ENCODE results near the gene VPS37D. TPM values are rescaled to one million over a fixed set of nuclear protein-coding genes. Genes with fewer than 3 reads are reported as not detected.

VPS37D gene
- polyA plus RNA-seq, 4 donors = 7.0 to 18.1 (median 10.6) TPM

Other genes starting within 250 kb of the VPS37D start
- gene FZD9, start 234.1 kb upstream of the VPS37D start, polyA plus RNA-seq (ENCODE audit: insufficient read length in 4 of 4) = under 1 TPM; 0.35 to 0.60 (median 0.43) TPM
- 10 to 100 TPM; 66.7 to 80.1 (median 72.3) TPM for gene BAZ1B, start 145.5 kb upstream of the VPS37D start, polyA plus RNA-seq (ENCODE audit: insufficient read length in 4 of 4)
- 10 to 100 TPM; 30.9 to 45.2 (median 37.6) TPM for gene BCL7B, start 110.1 kb upstream of the VPS37D start, polyA plus RNA-seq (ENCODE audit: insufficient read length in 4 of 4)
- 10 to 100 TPM; 37.0 to 46.1 (median 42.2) TPM for gene TBL2, start 89.3 kb upstream of the VPS37D start, polyA plus RNA-seq (ENCODE audit: insufficient read length in 4 of 4)
- gene MLXIPL, start 43.3 kb upstream of the VPS37D start, polyA plus RNA-seq (ENCODE audit: insufficient read length in 4 of 4) = 1 to 10 TPM; 1.5 to 9.5 (median 3.4) TPM
- gene DNAJC30, start 15.6 kb downstream of the VPS37D start, polyA plus RNA-seq (ENCODE audit: insufficient read length in 4 of 4) = 10 to 100 TPM in 3 of 4 donors, 1 to 10 TPM in 1; 8.3 to 12.0 (median 11.1) TPM
- gene BUD23, start 15.8 kb downstream of the VPS37D start, polyA plus RNA-seq (ENCODE audit: insufficient read length in 4 of 4) = 10 to 100 TPM; 65.4 to 98.8 (median 80.8) TPM
- gene STX1A, start 51.8 kb downstream of the VPS37D start, polyA plus RNA-seq (ENCODE audit: insufficient read length in 4 of 4) = 10 to 100 TPM in 1 of 4 donors, 1 to 10 TPM in 3; 7.1 to 16.1 (median 7.6) TPM
- 10 to 100 TPM in 3 of 4 donors, 1 to 10 TPM in 1; 9.0 to 35.1 (median 24.6) TPM for gene ABHD11, start 71.0 kb downstream of the VPS37D start, polyA plus RNA-seq (ENCODE audit: insufficient read length in 4 of 4)
- gene CLDN3, start 102.4 kb downstream of the VPS37D start, polyA plus RNA-seq (ENCODE audit: insufficient read length in 4 of 4) = 10 to 100 TPM in 3 of 4 donors, 1 to 10 TPM in 1; 1.8 to 62.9 (median 28.5) TPM
- 100 to 1,000 TPM in 1 of 4 donors, 10 to 100 TPM in 2, 1 to 10 TPM in 1; 3.7 to 111 (median 66.3) TPM for gene CLDN4, start 163.2 kb downstream of the VPS37D start, polyA plus RNA-seq (ENCODE audit: insufficient read length in 4 of 4)
- gene METTL27, start 174.7 kb downstream of the VPS37D start, polyA plus RNA-seq (ENCODE audit: insufficient read length in 4 of 4) = 10 to 100 TPM in 1 of 4 donors, 1 to 10 TPM in 3; 1.8 to 19.0 (median 6.2) TPM
- gene TMEM270, start 193.3 kb downstream of the VPS37D start, polyA plus RNA-seq (ENCODE audit: insufficient read length in 4 of 4) = not detected

Measured in left renal pelvis (tissue), 4 donors.